Caco-2 (cell line): Measurements from ENCODE around the gene HAPSTR1. TPM values are rescaled to one million over a fixed set of nuclear protein-coding genes. Genes with fewer than 3 reads are reported as not detected.
"Not testable (repeated sequence)": the region's sequence is repeated elsewhere in the genome, so short reads cannot be mapped to it uniquely, and the experiment has no call there.

ENCODE experiments used
- BruUV-seq: library from RNA; stranded (reverse); fragments of 400-500 nt; replicated peaks from 2 replicates; lab custom pipeline; 2021; lab: Mats Ljungman, UMichigan
- CTCF ChIA-PET: fragments of 300-600 bp; sonication (Branson Sonifier 250); formaldehyde crosslinking; loops from one replicate; lab custom pipeline; 2022; ENCODE audit warnings: antibody characterized with exemption; lab: Charles Lee
- POLR2A ChIA-PET: fragments of 300-600 bp; sonication (Branson Sonifier 250); formaldehyde crosslinking; loops from one replicate; lab custom pipeline; 2022; ENCODE audit warnings: antibody characterized with exemption; lab: Charles Lee
- DNase-seq, 2 experiments: peaks; one replicate each; pipeline versions ENCODE4 v3.0.0 to v3.0.0-alpha.2; 2020 to 2022
- H3K27me3 ChIP-seq: replicated peaks from 2 replicates; pipeline ENCODE4 v1.6.0; 2011; ENCODE audit warnings: low read length; ENCODE audit not compliant: control insufficient read depth, insufficient read depth
- H3K36me3 ChIP-seq: 2 replicates; pipeline ENCODE4 v1.5.1; 2011; ENCODE audit warnings: low read length; ENCODE audit not compliant: control insufficient read depth, insufficient read depth
- H3K4me1 ChIP-seq: fragments of 250-450 bp; sonication (Bioruptor Pico); 2 replicates; pipeline ENCODE4 v1.5.1; 2020; ENCODE audit warnings: mild to moderate bottlenecking
- H3K4me3 ChIP-seq: 2 replicates; pipeline ENCODE4 v1.5.1; 2011; ENCODE audit warnings: low read depth, mild to moderate bottlenecking, control low read depth, low read length
- H3K9me3 ChIP-seq: fragments of 250-450 bp; sonication (Bioruptor Pico); 2 replicates; pipeline ENCODE4 v1.5.1; 2020; ENCODE audit warnings: mild to moderate bottlenecking, moderate library complexity
- H3K27ac Mint-ChIP-seq: one replicate; pipeline ENCODE4 v1.8.0; 2022; ENCODE audit warnings: mixed read lengths; ENCODE audit not compliant: unreplicated experiment
- H3K27me3 Mint-ChIP-seq: one replicate; pipeline ENCODE4 v1.8.0; 2022; ENCODE audit warnings: mixed read lengths; ENCODE audit not compliant: insufficient read depth, unreplicated experiment
- H3K36me3 Mint-ChIP-seq: one replicate; pipeline ENCODE4 v1.8.0; 2022; ENCODE audit warnings: mild to moderate bottlenecking, mixed read lengths; ENCODE audit not compliant: insufficient read depth, unreplicated experiment
- H3K4me1 Mint-ChIP-seq: one replicate; pipeline ENCODE4 v1.8.0; 2022; ENCODE audit warnings: low read depth, mixed read lengths; ENCODE audit not compliant: unreplicated experiment
- H3K4me3 Mint-ChIP-seq: one replicate; pipeline ENCODE4 v1.8.0; 2022; ENCODE audit warnings: mild to moderate bottlenecking, moderate library complexity, mixed read lengths; ENCODE audit not compliant: unreplicated experiment
- H3K9me3 Mint-ChIP-seq: one replicate; pipeline ENCODE4 v1.8.0; 2022; ENCODE audit warnings: mixed read lengths; ENCODE audit not compliant: unreplicated experiment
- CTCF ChIP-seq, 2 experiments: fragments of 200-600 bp in 1 of 2; IDR thresholded peaks; 1 replicate in 1 of 2; 2 replicates in 1 of 2; pipeline versions ENCODE4 v1.5.1 to v1.8.0; 2011 to 2022; ENCODE audit warnings: antibody characterized with exemption in 1 of 2, control low read depth in 1 of 2, inconsistent platforms in 1 of 2, low read depth in 1 of 2, low read length in 1 of 2, mild to moderate bottlenecking in 1 of 2, moderate library complexity in 1 of 2; ENCODE audit not compliant: insufficient read depth in 1 of 2, severe bottlenecking in 1 of 2, unreplicated experiment in 1 of 2
- intact Hi-C: fragments of 100-400 bp; cut with micrococcal nuclease; formaldehyde crosslinking; loops from one replicate; pipeline ENCODE4 v1.10.0; 2022; ENCODE audit not compliant: unreplicated experiment
- total RNA-seq: library from RNA; stranded (reverse); gene quantifications from 2 replicates; pipeline ENCODE4 v1.2.3, GENCODE V29; 2022

HAPSTR1 gene
- total RNA-seq, 1 experiment from 2014 or later, result 47.1 TPM

GRCh38 chr16:9082422-9082821 lies 9.0 kb upstream of the HAPSTR1 start:
- no peak for TF ChIP-seq CTCF (IDR thresholded peaks at IDR 0.05; ENCODE audit: insufficient read depth in 1 of 2, low read depth in 1 of 2, low read length in 1 of 2, severe bottlenecking in 1 of 2, unreplicated experiment in 1 of 2)
- H3K27me3 Mint-ChIP-seq, result no peaks in the 10 kb centered on the region

GRCh38 chr16:9087733-9088132 lies 3.7 kb upstream of the HAPSTR1 start:
- H3K36me3 ChIP-seq, DNase-seq, CTCF ChIA-PET, H3K27me3 Mint-ChIP-seq, H3K27me3 ChIP-seq, H3K4me3 ChIP-seq, H3K4me3 Mint-ChIP-seq, H3K9me3 ChIP-seq, intact Hi-C loops, H3K4me1 Mint-ChIP-seq, H3K27ac Mint-ChIP-seq, H3K4me1 ChIP-seq, POLR2A ChIA-PET, H3K9me3 Mint-ChIP-seq, BruUV-seq: not testable (repeated sequence)
- peaks cover 13% of the 10 kb centered on the region for H3K36me3 Mint-ChIP-seq

More at GRCh38 chr16:9082422-9082821, 9.0 kb upstream of the HAPSTR1 start:
- intact Hi-C loops, result no loop called here
- Mint-ChIP-seq H3K4me1 (no peaks in the 10 kb centered on the region), H3K27ac (no peak overlapping the region), H3K4me3 (no peak overlapping the region), H3K36me3 (no peaks in the 10 kb centered on the region), H3K9me3 (no peaks in the 10 kb centered on the region)
- Histone ChIP-seq H3K4me3 (no peak overlapping the region), H3K36me3 (no peaks in the 10 kb centered on the region), H3K27me3 (no peaks in the 10 kb centered on the region), H3K4me1 (0 out of 2 replicates have a peak, but pooled peaks cover 3% of the 10 kb centered on the region), H3K9me3 (no peaks in the 10 kb centered on the region)
- BruUV-seq, result no TSS peak
- ChIA-PET CTCF (no interaction called here), POLR2A (no interaction called here)
- DNase-seq, result no peak

DNA sequence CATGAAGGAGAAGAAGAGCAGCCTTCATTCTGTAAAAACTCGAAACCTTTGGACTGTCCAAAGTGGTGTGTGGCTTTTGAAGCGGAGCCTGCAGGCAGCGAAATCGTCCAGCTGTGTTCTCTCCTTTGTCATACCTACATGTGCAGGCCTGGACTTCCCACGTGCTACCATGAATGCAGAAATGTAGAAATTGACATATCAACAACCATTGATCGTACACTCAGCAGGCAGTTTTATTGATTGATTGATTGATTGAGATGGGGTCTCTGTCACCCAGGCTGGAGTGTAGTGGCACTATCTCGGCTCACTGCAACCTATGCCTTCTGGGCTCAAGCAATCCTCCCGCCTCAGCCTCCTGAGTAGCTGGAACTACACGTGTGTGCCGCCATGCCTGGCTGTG lies 2.6 kb upstream of the HAPSTR1 start:
- CTCF ChIA-PET, result no interaction called here
- Histone ChIP-seq H3K27me3 (no peaks in the 10 kb centered on the region), H3K36me3 (peaks cover 2% of the 10 kb centered on the region; the same call in 1 of the 2 replicates), H3K9me3 (no peaks in the 10 kb centered on the region), H3K4me1 (peaks cover 6% of the 10 kb centered on the region), H3K4me3 (no peak overlapping the region)
- no TSS peak for BruUV-seq
- no peak for TF ChIP-seq CTCF (IDR thresholded peaks at IDR 0.05; ENCODE audit: insufficient read depth in 1 of 2, low read depth in 1 of 2, low read length in 1 of 2, severe bottlenecking in 1 of 2, unreplicated experiment in 1 of 2)
- H3K4me1 Mint-ChIP-seq, result peaks cover 10% of the 10 kb centered on the region
- H3K9me3 Mint-ChIP-seq, result no peaks in the 10 kb centered on the region
- peaks cover 24% of the 10 kb centered on the region for H3K36me3 Mint-ChIP-seq
- no peak overlapping the region for H3K27ac Mint-ChIP-seq
- intact Hi-C loops, result no loop called here
- DNase-seq, result no peak
- POLR2A ChIA-PET, result no interaction called here
- H3K4me3 Mint-ChIP-seq, result no peak overlapping the region
- no peaks in the 10 kb centered on the region for H3K27me3 Mint-ChIP-seq
